ENCODE data around the gene SPTBN1. TPM values are rescaled to one million over a fixed set of nuclear protein-coding genes. Genes with fewer than 3 reads are reported as not detected.

The SPTBN1 gene
- total and polyA plus RNA-seq, 2 of the 13 experiments (the other 11 are each of a cell fraction or from before 2014, with no cell fraction given): 123 to 299 TPM

- TF ChIP-seq ZZZ3 (CRISPR knock-in tag; IDR thresholded peaks at IDR 0.05; ENCODE audit: borderline replicate concordance) (no peak), ZNF12 (CRISPR knock-in tag; IDR thresholded peaks at IDR 0.05) (no peak), MXI1 (IDR thresholded peaks at IDR 0.05; ENCODE audit: borderline replicate concordance, low read depth, low read length) (no peak), CHD2 (IDR thresholded peaks at IDR 0.05; ENCODE audit: low read depth, low read length) (no peak), NCOR1 (IDR thresholded peaks at IDR 0.05; ENCODE audit: borderline replicate concordance, low read length) (peak; percentile 54), USF2 (IDR thresholded peaks at IDR 0.05; ENCODE audit: low read depth, low read length) (no peak), USF2 (CRISPR knock-in tag; IDR thresholded peaks at IDR 0.05; ENCODE audit: borderline replicate concordance) (no peak), NR3C1 (CRISPR knock-in tag; IDR thresholded peaks at IDR 0.05) (no peak), ZUFSP (CRISPR knock-in tag; IDR thresholded peaks at IDR 0.05; ENCODE audit: borderline replicate concordance) (no peak), ZNF335 (CRISPR knock-in tag; IDR thresholded peaks at IDR 0.05) (0 out of 2 replicates have a peak, but pooled peaks have one; percentile 59), ZNF513 (CRISPR knock-in tag; conservative IDR thresholded peaks at IDR 0.05) (no peak), TBL1XR1 (IDR thresholded peaks at IDR 0.05; ENCODE audit: borderline replicate concordance, low read length, partially characterized antibody) (no peak), MAFF (IDR thresholded peaks at IDR 0.05; ENCODE audit: low read depth, low read length) (no peak), ZBTB26 (CRISPR knock-in tag; IDR thresholded peaks at IDR 0.05; ENCODE audit: borderline replicate concordance) (no peak; the same call in 1 of the 2 replicates), ZFP1 (CRISPR knock-in tag; IDR thresholded peaks at IDR 0.05) (0 out of 2 replicates have a peak, but pooled peaks have one; percentile 29), NFE2L1 (CRISPR knock-in tag; IDR thresholded peaks at IDR 0.05; ENCODE audit: borderline replicate concordance) (no peak), SNAPC5 (CRISPR knock-in tag; IDR thresholded peaks at IDR 0.05; ENCODE audit: borderline replicate concordance) (no peak), CENPBD1 (CRISPR knock-in tag; IDR thresholded peaks at IDR 0.05; ENCODE audit: borderline replicate concordance, low read depth) (no peak; the same call in 1 of the 2 replicates), JUND (CRISPR knock-in tag; IDR thresholded peaks at IDR 0.05) (no peak), MIXL1 (CRISPR knock-in tag; IDR thresholded peaks at IDR 0.05) (peak; percentile 74), ZBTB25 (CRISPR knock-in tag; IDR thresholded peaks at IDR 0.05) (peak; percentile 79), ZNF329 (CRISPR knock-in tag; IDR thresholded peaks at IDR 0.05; ENCODE audit: low read depth) (no peak), HMG20A (CRISPR knock-in tag; IDR thresholded peaks at IDR 0.05; ENCODE audit: borderline replicate concordance) (peak; percentile 82)
These were observed 210.6 kb downstream of the SPTBN1 start (continued) for GRCh38 chr2:54666634-54667265.
